GM21619 (cell line): ENCODE data around the gene UCHL5.

Experiments used
- ATAC-seq: cut with Tn5 transposase; IDR thresholded peaks from one replicate; pipeline ENCODE4 v1.9.1; 2021; ENCODE audit not compliant: unreplicated experiment

UCHL5 gene, protein sequence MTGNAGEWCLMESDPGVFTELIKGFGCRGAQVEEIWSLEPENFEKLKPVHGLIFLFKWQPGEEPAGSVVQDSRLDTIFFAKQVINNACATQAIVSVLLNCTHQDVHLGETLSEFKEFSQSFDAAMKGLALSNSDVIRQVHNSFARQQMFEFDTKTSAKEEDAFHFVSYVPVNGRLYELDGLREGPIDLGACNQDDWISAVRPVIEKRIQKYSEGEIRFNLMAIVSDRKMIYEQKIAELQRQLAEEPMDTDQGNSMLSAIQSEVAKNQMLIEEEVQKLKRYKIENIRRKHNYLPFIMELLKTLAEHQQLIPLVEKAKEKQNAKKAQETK

DNA sequence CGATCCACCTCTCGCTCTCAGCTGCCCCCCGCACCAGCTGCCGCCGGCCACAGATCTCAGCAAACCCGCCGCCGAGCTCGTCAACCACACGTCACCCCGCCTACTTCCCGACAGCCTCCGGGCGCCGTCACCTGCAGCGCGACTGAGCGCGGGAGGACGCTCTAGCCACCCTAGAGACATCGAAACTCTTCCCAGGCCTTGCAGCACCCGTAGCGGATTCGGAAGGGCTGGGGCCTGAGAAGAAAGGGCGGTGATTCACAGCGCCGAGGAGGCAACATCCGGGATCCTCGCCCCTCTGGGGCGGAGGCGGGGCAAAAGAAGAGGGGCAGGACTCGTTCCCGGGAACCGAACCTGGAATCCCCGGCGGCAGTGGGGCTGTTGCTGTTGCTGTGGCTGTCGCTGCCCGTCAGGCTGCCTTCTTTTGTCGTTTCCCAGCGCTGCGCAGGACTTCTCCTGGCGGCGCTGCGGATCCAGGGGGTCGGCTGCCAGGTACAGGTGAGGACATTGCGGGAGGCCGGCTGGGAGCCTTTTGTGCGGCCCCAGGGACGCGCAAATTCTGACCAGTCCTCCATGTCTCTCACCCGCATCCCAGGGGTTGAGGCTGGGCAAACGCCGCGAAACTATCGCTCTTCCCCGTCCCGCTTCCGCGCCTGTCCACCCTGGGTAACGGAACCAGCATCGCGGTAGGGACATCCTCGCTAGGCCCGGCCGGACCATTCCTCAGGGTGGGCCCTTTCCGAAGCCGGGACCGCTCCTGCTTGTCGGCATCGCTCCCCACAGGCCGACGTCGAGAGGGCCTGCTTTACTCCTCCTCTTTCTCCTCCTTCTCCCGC is at the start of gene UCHL5, which contains the start of gene RO60:
UCHL5 (minus strand) TSS at position 79 of the 833 bp plus-strand sequence. CDS start 100 bp downstream, outside the sequence.
RO60 (plus strand) TSS at position 331 of the 833 bp plus-strand sequence. CDS start 9,443 bp downstream, outside the sequence.
- ATAC-seq, result peak; percentile 94

DNA sequence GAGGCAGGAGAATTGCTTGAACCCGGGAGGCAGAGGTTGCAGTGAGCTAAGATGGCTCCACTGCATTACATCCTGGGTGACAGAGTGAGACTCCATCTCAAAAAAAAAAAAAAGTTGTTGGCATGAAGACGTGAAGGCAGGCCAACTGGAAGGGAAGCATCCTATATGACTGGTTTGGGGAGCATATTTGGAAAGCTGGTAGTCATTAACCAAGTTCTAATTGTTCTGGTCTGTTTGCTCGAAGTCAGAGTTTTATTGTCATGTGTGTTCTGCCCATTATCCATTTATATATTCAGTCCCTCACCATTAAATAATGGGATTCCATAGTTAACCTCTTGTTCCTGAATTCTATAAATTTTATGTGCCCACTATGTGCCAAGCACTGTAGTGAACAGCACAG is 49.3 kb upstream of the UCHL5 start:
- ATAC-seq, result no peak

DNA sequence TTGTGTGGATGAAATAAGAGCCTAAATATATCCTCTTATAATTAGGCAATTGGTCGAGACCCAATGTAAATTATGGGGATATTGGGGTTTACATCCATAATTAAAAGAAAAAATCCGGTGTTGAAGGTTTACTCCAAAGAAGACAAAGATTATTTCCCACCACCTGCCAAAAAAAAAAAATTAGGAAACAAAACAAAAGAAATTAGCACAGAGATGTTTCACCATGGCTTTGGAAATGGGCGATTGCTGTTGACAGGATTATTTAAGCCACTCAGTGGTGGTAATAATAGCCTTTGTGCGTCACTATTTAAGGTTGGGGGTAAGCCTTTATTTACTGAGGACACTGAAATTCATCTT is 46.6 kb upstream of the UCHL5 start:
- no peak for ATAC-seq

DNA sequence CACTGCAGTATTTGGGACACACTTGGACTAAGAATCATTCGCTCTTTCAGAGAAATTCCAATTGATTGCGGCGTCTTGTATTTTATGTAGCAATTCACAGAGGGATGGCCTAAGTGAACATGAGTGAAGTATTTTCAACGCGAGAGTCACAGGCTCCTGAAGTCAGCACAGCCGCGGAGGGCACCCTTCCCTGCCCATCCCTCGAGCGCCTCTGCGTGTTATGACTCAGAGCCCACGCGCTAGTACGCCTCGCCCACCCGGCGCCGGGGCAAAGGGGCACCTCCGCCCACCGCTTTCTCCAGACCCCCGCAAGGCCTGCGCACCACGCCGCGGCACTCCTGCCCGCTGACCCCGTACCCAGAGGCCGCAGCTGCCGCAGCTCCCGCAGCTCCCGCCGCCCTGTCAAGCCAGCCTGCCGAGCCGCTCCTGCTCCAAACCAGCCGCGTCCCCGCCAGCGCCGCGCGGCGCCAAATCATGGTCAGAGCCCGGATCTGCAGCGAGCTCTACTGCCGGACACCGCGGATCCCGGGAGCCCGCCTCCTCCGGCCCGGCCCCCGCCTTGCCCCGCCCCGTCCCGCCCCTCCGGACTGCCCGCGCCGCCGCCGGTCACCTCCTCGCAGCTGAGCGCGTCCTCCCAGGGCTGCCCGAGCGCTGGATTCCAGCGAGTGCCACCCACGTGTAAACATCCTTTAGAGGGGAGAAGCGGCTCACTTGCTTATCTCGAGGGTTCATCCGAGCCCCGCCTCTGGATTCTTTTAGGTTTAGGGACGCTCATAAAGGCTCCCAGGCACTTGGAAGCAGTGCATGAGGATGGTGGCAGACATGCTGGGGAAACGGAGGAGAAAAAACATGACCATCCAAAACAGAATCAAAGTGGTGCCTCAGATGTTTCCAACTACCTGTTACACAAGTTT is 46.0 kb upstream of the UCHL5 start, which contains the start of gene GLRX2:
GLRX2 (minus strand) TSS at position 508 of the 914 bp plus-strand sequence; CDS start at position 476, 32 bp downstream.
- peak; percentile 90 for ATAC-seq

GRCh38 chr1:193104502-193104906 is 45.3 kb upstream of the UCHL5 start:
- ATAC-seq, result peak; percentile 29

DNA sequence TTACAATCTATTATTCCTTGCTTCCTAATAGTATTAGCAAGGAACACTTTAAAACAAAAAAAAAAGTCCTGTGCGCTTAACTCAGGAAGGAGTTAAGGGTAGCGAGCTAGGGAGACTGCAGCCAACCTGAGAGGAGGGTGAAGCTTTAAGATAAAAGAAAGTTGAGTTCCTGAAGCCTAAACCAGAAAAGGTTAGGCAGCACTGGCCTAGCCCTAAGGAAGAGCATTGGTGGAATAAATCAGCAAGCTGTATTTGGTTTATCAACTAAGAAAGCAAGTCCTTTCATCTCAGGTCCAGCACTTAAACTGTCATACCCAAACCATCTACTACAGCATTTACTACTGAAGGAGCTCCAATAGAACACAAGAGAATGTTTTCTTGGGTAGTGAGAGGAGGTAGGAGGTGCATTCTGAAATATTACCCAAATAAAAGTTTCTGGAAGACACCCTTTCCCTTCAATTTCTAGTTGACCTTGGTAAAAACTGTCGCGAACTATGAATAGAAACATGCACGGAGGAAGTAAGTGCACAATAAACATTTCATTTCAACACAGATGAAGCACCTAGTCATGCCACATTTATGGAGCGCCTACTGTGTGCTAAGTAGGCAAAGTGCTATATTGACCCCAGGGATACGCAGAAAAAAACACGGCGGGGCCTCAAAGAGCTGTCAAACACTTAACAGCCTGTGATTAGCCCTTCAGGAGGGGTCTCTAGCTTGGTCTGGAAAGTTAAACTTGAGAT is 44.8 kb upstream of the UCHL5 start:
- no peak for ATAC-seq

GRCh38 chr1:193102662-193103061 is 43.5 kb upstream of the UCHL5 start:
- no peak for ATAC-seq

GRCh38 chr1:193094112-193094511 is 35.0 kb upstream of the UCHL5 start:
- ATAC-seq, result no peak

DNA sequence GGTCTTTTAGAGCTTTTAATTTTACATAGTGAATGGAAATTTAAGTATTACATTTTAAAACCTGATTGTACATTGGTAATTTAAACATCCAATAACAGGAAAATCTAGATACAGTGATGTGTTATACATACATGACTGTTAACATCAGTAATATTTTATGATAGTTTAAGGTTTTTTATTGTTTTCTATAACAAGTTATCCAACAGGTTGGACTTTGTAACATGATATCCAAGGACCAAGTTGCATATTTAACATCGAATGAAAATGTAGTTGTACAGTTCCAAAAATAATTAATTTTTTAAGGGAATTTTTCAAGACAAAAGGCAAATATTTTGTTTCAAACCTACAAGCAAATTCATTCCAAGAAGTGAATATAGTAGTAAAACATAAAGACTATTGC is 31.7 kb upstream of the UCHL5 start:
- no peak for ATAC-seq

- ATAC-seq, result no peak
Measured at GRCh38 chr1:193087893-193088292, 28.7 kb upstream of the UCHL5 start.

GRCh38 chr1:193086342-193086741 is 27.2 kb upstream of the UCHL5 start:
- no peak for ATAC-seq

DNA sequence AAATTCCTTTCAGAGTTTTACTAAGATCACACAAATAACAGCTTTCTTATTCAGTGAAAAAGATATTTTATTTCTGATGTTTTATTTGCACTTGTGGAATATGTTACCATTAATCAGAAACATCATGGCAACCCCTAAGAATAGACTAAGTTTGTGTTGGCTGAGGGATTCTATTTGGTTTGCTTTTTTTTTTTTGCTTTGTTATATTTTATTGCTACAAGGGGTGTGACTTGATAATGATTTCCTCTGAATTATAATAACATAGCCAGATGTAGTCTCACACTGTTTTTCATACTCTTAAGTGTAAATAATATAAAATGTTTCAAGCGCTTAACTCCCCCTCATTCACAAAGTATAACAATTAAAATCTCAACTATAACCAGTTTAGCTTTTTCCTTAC is 26.1 kb upstream of the UCHL5 start:
- ATAC-seq, result no peak

DNA sequence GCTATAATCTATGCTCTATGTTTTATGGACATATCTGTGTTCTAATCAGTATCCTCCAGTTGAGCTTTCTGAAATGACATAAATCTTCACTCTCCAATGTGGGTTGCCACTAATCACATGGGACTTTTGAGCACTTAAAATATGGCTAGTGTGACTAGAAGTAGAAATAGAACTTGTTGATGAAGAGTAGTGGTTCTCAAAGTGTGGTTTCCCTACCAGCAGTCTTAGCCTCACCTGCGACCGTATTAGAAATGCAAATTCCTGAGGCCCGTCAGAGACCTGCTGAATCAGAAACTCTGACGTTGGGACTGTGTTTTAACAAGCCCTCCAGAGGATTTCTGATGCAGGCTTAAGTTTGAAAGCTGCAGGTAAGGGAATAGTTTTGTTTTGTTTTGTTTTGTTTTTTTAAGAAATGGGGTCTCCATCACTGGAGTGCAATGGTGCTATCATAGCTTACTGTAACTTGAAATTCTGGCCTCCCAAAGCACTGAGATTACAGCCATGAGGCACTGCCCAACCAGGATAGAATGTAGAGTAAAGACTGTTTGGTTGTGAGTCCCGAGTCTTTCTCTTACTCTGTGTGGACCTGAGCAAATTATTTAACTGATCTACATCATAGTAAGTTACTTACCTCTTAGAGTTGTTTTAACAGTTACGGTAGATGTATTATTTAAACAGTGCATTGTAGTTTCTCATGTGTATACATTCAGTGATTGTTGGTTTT is 24.4 kb upstream of the UCHL5 start:
- ATAC-seq, result peak; percentile 98

GRCh38 chr1:193079187-193079586 is 20.0 kb upstream of the UCHL5 start:
- ATAC-seq, result no peak

DNA sequence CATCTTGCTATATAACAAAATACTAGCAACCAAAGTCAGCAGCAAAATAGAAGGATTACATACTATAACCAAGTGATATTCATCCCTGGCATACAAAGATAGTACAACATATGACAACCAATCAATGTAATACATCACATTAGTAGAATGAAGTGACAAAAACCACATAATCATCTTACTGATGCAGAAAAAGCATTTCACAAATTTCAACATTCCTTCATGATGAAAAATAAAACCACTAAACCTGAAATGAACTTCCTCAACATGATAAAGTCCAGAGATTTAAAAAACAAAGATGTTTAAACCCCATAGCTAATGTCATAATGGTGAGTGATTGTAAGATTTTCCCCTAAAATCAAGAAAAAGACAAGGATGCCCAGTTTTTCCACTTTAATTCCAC is 18.8 kb upstream of the UCHL5 start:
- no peak for ATAC-seq

DNA sequence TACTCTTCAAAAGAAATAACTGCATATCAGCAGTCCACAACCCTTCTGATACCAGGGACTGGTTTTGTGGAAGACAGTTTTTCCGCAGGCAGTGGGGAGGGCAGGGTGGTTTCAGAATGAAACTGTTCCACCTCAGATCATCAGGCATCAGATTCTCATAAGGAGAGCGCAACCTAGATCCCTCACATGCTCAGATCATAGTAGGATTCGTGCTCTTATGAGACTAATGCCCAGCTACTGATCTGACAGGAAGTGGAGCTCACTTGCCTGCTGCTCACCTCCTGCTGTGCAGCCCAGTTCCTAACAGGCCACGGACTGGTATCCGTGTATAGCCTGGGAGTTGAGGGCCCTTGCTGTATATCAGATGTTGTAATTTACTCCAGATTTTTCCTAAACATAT is 11.8 kb upstream of the UCHL5 start:
- ATAC-seq, result peak; percentile 69

- peak; percentile 43 for ATAC-seq
Measured at GRCh38 chr1:193070386-193070753, 11.2 kb upstream of the UCHL5 start.

DNA sequence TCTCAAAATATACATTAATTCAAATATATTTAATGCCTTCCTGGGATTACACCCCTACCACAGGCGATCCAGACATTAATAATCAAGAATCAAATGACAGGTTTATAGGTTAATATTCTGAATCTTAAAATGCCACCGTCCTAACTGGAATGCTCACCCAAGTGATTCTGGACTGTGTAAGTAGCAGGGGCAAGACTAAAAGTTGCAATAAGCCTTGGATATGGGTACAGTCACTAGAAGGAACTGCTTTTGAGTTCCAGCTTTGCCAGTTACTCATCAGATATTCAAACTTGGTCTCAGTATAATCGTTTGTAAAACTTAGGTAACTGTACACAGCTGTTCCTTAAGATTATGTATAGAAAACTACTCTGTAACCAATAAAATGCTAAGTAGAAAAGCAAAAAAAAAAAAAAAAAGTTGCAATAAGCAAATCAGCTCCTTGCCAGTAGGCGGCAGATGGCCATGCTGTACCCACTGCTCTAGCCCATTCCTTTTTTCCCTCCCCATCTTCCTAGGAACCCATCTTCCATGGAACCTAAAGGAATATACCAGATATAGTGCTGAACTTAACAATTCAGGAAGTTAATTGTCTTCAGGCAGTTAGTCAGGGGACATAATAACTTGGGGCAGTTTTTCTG is 10.7 kb upstream of the UCHL5 start:
- no peak for ATAC-seq

DNA sequence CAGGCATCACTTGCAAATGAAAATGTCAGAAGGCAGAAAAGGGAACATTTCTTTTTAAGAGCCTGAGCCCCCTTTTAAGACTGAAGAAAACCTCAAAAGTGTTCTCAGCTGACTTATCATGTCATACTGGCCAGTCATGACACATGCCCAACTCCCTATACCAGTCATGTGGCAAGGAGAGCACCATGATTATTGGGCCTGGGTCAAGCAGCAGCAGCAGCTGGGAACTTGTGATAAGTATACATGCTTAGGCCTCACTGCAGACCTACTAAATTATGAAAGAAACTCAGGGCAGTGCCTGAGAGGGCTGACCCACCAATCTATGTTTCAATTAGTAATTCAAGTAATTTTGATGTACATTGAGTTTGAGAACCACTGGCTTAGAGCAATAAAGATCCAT is 8.9 kb upstream of the UCHL5 start:
- ATAC-seq, result no peak
